GM19438 (cell line): Measurements from ENCODE around the gene CGAS.
A peak's percentile ranks its signal among the peaks of the same experiment; 100 is the strongest.
"Not testable (repeated sequence)": the region's sequence is repeated elsewhere in the genome, so short reads cannot be mapped to it uniquely, and the experiment has no call there.

Experiments used
- ATAC-seq: cut with Tn5 transposase; IDR thresholded peaks from one replicate; pipeline ENCODE4 v1.9.1; 2021; ENCODE audit warnings: low read depth; ENCODE audit not compliant: unreplicated experiment

The CGAS gene

GRCh38 chr6:73400656-73401055 lies 51.4 kb downstream of the CGAS start:
- ATAC-seq, result no peak

GRCh38 chr6:73395875-73396274 lies 56.2 kb downstream of the CGAS start:
- no peak for ATAC-seq

- ATAC-seq, result no peak
These were observed 57.3 kb downstream of the CGAS start, which contains the start of gene DDX43 for GRCh38 chr6:73394577-73395354. Gene DDX43 (plus strand): TSS chr6:73394828. CDS start chr6:73394906, 78 bp downstream.

- no peak for ATAC-seq
These were observed 58.8 kb downstream of the CGAS start for GRCh38 chr6:73393278-73393677.

GRCh38 chr6:73392188-73392587 lies 59.9 kb downstream of the CGAS start:
- ATAC-seq, result not testable (repeated sequence)

- ATAC-seq, result no peak
These were observed 60.4 kb downstream of the CGAS start for GRCh38 chr6:73391675-73392074.

GRCh38 chr6:73389854-73390253 lies 62.2 kb downstream of the CGAS start:
- no peak for ATAC-seq

GRCh38 chr6:73388800-73389512 lies 63.1 kb downstream of the CGAS start:
- peak; percentile 67 for ATAC-seq

GRCh38 chr6:73388433-73388799 lies 63.7 kb downstream of the CGAS start:
- peak; percentile 24 for ATAC-seq

- no peak for ATAC-seq
These were observed 69.5 kb downstream of the CGAS start for GRCh38 chr6:73382462-73383113.

- ATAC-seq, result not testable (repeated sequence)
These were observed 70.6 kb downstream of the CGAS start for GRCh38 chr6:73381531-73381930.

- no peak for ATAC-seq
These were observed 74.9 kb downstream of the CGAS start for GRCh38 chr6:73377225-73377624.

- no peak for ATAC-seq
These were observed 76.9 kb downstream of the CGAS start for GRCh38 chr6:73375216-73375615.
